ENCODE results near the gene OR10A2. TPM values are rescaled to one million over a fixed set of nuclear protein-coding genes. Genes with fewer than 3 reads are reported as not detected.
"Not testable (repeated sequence)": the region's sequence is repeated elsewhere in the genome, so short reads cannot be mapped to it uniquely, and the experiment has no call there.

OR10A2 gene
- polyA plus RNA-seq, 1 donor from 2014 or later = not detected

DNA sequence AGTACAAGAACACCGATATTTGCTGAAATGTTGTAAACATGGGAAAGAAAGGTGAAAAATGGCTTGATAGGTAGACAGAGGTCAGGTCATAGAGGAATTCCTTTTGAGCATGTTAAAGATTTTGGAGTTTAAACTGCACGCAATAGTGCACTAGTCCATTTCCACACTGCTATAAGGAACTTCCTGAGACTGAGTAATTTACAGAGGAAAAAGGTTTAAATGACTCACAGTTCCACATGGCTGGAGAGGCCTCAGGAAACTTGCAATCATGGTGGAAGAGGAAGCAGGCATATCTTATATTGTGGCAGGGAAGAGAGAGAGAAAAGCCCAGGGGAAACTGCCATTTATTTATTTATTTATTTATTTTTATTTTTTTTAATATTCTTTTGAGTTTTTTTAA, 12.3 kb upstream of the OR10A2 start:
- Histone ChIP-seq H3K27me3 (ENCODE audit: insufficient read depth, low read depth, low read length) (no peaks in the 10 kb centered on the region), H3K9me2 (ENCODE audit: insufficient read depth, low read length) (no peaks in the 10 kb centered on the region)
- TF ChIP-seq SMC3 (conservative IDR thresholded peaks at IDR 0.05; ENCODE audit: poor library complexity) (no peak), EZH2 (IDR thresholded peaks at IDR 0.05; ENCODE audit: borderline replicate concordance, insufficient read depth, low read length, poor library complexity, severe bottlenecking) (no peak), TAF1 (IDR thresholded peaks at IDR 0.05; ENCODE audit: low read depth) (no peak), RAD21 (conservative IDR thresholded peaks at IDR 0.05) (no peak), REST (IDR thresholded peaks at IDR 0.05; ENCODE audit: borderline replicate concordance) (no peak), MXI1 (conservative IDR thresholded peaks at IDR 0.05; ENCODE audit: poor library complexity, severe bottlenecking) (no peak), POLR2AphosphoS5 (IDR thresholded peaks at IDR 0.05) (no peak), EP300 (conservative IDR thresholded peaks at IDR 0.05; ENCODE audit: poor library complexity, severe bottlenecking) (no peak)
- TF ChIP-seq, protein P1, sequence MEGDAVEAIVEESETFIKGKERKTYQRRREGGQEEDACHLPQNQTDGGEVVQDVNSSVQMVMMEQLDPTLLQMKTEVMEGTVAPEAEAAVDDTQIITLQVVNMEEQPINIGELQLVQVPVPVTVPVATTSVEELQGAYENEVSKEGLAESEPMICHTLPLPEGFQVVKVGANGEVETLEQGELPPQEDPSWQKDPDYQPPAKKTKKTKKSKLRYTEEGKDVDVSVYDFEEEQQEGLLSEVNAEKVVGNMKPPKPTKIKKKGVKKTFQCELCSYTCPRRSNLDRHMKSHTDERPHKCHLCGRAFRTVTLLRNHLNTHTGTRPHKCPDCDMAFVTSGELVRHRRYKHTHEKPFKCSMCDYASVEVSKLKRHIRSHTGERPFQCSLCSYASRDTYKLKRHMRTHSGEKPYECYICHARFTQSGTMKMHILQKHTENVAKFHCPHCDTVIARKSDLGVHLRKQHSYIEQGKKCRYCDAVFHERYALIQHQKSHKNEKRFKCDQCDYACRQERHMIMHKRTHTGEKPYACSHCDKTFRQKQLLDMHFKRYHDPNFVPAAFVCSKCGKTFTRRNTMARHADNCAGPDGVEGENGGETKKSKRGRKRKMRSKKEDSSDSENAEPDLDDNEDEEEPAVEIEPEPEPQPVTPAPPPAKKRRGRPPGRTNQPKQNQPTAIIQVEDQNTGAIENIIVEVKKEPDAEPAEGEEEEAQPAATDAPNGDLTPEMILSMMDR (IDR thresholded peaks at IDR 0.05; ENCODE audit: poor library complexity, severe bottlenecking) = no peak

DNA sequence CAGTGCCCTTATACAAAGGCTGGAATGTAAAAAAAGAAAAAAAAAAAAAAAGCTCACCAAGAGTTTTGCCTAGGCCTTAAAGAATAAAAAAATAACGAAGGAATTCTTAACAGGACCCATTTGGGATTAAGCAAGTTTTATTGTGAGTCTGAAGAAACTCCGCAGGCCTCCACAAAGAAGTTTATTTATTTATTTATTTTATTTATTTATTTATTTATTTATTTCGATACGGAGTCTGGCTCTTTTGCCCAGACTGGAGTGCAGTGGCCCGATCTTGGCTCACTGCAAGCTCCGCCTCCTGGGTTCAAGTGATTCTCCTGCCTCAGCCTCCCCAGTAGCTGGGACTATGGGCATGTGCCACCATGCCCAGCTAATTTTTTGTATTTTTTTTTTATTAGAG, 8.1 kb upstream of the OR10A2 start:
- not testable (repeated sequence) for H3K4me2 ChIP-seq (ENCODE audit: low read length); H3K9me3 ChIP-seq (ENCODE audit: low read length); H3K4me3 ChIP-seq (ENCODE audit: low read length); H3F3A ChIP-seq (ENCODE audit: insufficient read depth, low read length, poor library complexity, severe bottlenecking); H3K9me2 ChIP-seq (ENCODE audit: insufficient read depth, low read length); H3K36me3 ChIP-seq (ENCODE audit: insufficient read depth, low read length); H3K79me2 ChIP-seq (replicated peaks; ENCODE audit: insufficient read depth, low read length); H4K20me1 ChIP-seq (ENCODE audit: insufficient read depth); H2AFZ ChIP-seq (ENCODE audit: low read depth, low read length); H3K27me3 ChIP-seq (ENCODE audit: insufficient read depth, low read depth, low read length); H3K9ac ChIP-seq (ENCODE audit: low read length); H3K27ac ChIP-seq (ENCODE audit: low read length)

More for the DNA sequence above, 12.3 kb upstream of the OR10A2 start:
- Histone ChIP-seq H3K4me2 (ENCODE audit: low read length) (no peak overlapping the region), H3F3A (ENCODE audit: insufficient read depth, low read length, poor library complexity, severe bottlenecking) (no peaks in the 10 kb centered on the region), H3K36me3 (ENCODE audit: insufficient read depth, low read length) (no peaks in the 10 kb centered on the region), H3K9me3 (ENCODE audit: low read length) (peaks cover 3% of the 10 kb centered on the region), H3K9ac (ENCODE audit: low read length) (no peak overlapping the region), H3K79me2 (replicated peaks; ENCODE audit: insufficient read depth, low read length) (no peaks in the 10 kb centered on the region), H2AFZ (ENCODE audit: low read depth, low read length) (no peak overlapping the region), H4K20me1 (ENCODE audit: insufficient read depth) (no peaks in the 10 kb centered on the region), H3K4me3 (ENCODE audit: low read length) (no peak overlapping the region), H3K27ac (ENCODE audit: low read length) (no peak overlapping the region)

DNA sequence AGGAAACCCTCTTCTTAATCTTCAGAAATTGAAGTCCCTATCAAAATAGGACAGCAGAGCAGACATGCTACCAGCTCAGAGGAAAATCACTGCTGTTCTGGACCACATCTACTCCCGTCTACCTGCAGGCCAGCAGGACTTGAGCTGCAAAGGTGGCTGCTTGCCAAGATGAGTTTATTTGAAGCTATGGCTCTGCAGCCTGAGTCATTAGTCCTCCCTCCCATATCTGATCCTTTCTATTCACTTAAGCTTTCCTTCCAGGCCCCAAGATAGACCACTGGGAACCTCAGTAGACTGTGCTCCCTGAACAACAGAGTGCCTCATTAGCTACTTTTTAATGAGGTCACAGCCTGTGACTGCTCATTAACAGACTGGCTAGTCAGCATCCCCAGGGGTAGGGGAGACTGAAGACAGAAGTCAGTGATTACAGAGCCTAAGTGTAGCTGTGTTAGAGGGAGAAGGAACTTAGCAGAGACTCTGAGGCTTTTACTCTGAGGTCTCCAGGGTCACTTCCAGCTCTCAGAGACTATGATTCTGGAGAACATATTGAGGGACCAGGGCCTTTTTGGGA, 6.8 kb upstream of the OR10A2 start:
- TF ChIP-seq EP300 (conservative IDR thresholded peaks at IDR 0.05; ENCODE audit: poor library complexity, severe bottlenecking) (no peak), POLR2AphosphoS5 (IDR thresholded peaks at IDR 0.05) (no peak), EZH2 (IDR thresholded peaks at IDR 0.05; ENCODE audit: borderline replicate concordance, insufficient read depth, low read length, poor library complexity, severe bottlenecking) (no peak), TAF1 (IDR thresholded peaks at IDR 0.05; ENCODE audit: low read depth) (no peak), RAD21 (conservative IDR thresholded peaks at IDR 0.05) (no peak), MXI1 (conservative IDR thresholded peaks at IDR 0.05; ENCODE audit: poor library complexity, severe bottlenecking) (no peak), SMC3 (conservative IDR thresholded peaks at IDR 0.05; ENCODE audit: poor library complexity) (no peak), REST (IDR thresholded peaks at IDR 0.05; ENCODE audit: borderline replicate concordance) (no peak)
- TF ChIP-seq, protein P1 (IDR thresholded peaks at IDR 0.05; ENCODE audit: poor library complexity, severe bottlenecking) = no peak
- peaks cover 3% of the 10 kb centered on the region for H3K9me3 ChIP-seq (ENCODE audit: low read length)
- no peak overlapping the region for H3K9ac ChIP-seq (ENCODE audit: low read length)
- H3F3A ChIP-seq (ENCODE audit: insufficient read depth, low read length, poor library complexity, severe bottlenecking) = no peaks in the 10 kb centered on the region
- no peaks in the 10 kb centered on the region for H3K79me2 ChIP-seq (replicated peaks; ENCODE audit: insufficient read depth, low read length)
- H3K36me3 ChIP-seq (ENCODE audit: insufficient read depth, low read length) = no peaks in the 10 kb centered on the region
- no peaks in the 10 kb centered on the region for H3K27me3 ChIP-seq (ENCODE audit: insufficient read depth, low read depth, low read length)
- H3K4me3 ChIP-seq (ENCODE audit: low read length) = no peak overlapping the region
- H3K27ac ChIP-seq (ENCODE audit: low read length) = no peak overlapping the region
- H3K9me2 ChIP-seq (ENCODE audit: insufficient read depth, low read length) = no peaks in the 10 kb centered on the region
- no peak overlapping the region for H3K4me2 ChIP-seq (ENCODE audit: low read length)
- no peaks in the 10 kb centered on the region for H4K20me1 ChIP-seq (ENCODE audit: insufficient read depth)
- no peak overlapping the region for H2AFZ ChIP-seq (ENCODE audit: low read depth, low read length)
